H1 (cell line): Measurements from ENCODE around the gene CDC42BPB. TPM values are rescaled to one million over a fixed set of nuclear protein-coding genes. Genes with fewer than 3 reads are reported as not detected.

ENCODE experiments used
- CTCF ChIA-PET: fragments of 300-600 bp; sonication (Branson Sonifier 250); formaldehyde crosslinking; loops from one replicate; lab custom pipeline; 2021; ENCODE audit not compliant: partially characterized antibody; lab: Charles Lee
- POLR2A ChIA-PET: fragments of 300-600 bp; sonication (Branson Sonifier 250); formaldehyde crosslinking; loops from one replicate; lab custom pipeline; 2021; ENCODE audit warnings: inconsistent platforms; ENCODE audit not compliant: partially characterized antibody; lab: Charles Lee
- DNase-seq, 2 experiments: peaks; one replicate each; pipeline versions ENCODE4 v3.0.0 to v3.0.0-alpha.2; 2010 to 2022; ENCODE audit warnings: low spot score in 2 of 2, low read depth in 1 of 2, mixed read lengths in 1 of 2
- FAIRE-seq: peaks from 2 replicates; lab custom pipeline; 2011; peaks lifted over from hg19 to GRCh38; lab: Jason Lieb, UNC
- H2AFZ ChIP-seq: 2 replicates; pipeline ENCODE4 v1.8.1; 2012; ENCODE audit warnings: low read length, inconsistent platforms
- H2AK5ac ChIP-seq: 2 replicates; pipeline ENCODE4 v1.6.1; 2013; ENCODE audit warnings: low read depth, low read length
- H2BK120ac ChIP-seq: replicated peaks from 2 replicates; pipeline ENCODE3; 2013; ENCODE audit warnings: low read depth, low read length, inconsistent platforms
- H2BK12ac ChIP-seq: 2 replicates; pipeline ENCODE4 v1.6.1; 2013; ENCODE audit warnings: low read depth, low read length
- H2BK15ac ChIP-seq: 2 replicates; pipeline ENCODE4 v1.6.1; 2013; ENCODE audit warnings: low read length
- H2BK20ac ChIP-seq: 2 replicates; pipeline ENCODE4 v1.6.1; 2013; ENCODE audit warnings: low read length
- H2BK5ac ChIP-seq: 2 replicates; pipeline ENCODE4 v1.6.1; 2013; ENCODE audit warnings: low read depth, low read length
- H3K14ac ChIP-seq: 2 replicates; pipeline ENCODE4 v1.6.1; 2013; ENCODE audit warnings: inconsistent platforms; ENCODE audit not compliant: insufficient read length
- H3K18ac ChIP-seq: 2 replicates; pipeline ENCODE4 v1.6.1; 2013; ENCODE audit warnings: low read length; ENCODE audit errors: extremely low read depth
- H3K23ac ChIP-seq: 2 replicates; pipeline ENCODE4 v1.6.1; 2013; ENCODE audit warnings: inconsistent platforms; ENCODE audit not compliant: insufficient read length
- H3K23me2 ChIP-seq: 2 replicates; pipeline ENCODE4 v1.6.1; 2013; ENCODE audit warnings: low read depth, low read length
- H3K27ac ChIP-seq: 2 replicates; pipeline ENCODE4 v1.6.1; 2011; ENCODE audit warnings: low read depth, low read length, inconsistent platforms
- H3K27me3 ChIP-seq, 4 experiments: replicated peaks in 1 of 4; 1 replicate in 1 of 4; 2 replicates in 3 of 4; pipeline versions ENCODE4 v1.6.1 to v1.8.1; 2011 to 2013; ENCODE audit warnings: low read length in 3 of 4, mild to moderate bottlenecking in 3 of 4, inconsistent platforms in 2 of 4, mixed read lengths in 2 of 4, moderate library complexity in 1 of 4; ENCODE audit not compliant: control insufficient read depth in 3 of 4, insufficient read depth in 3 of 4; ENCODE audit errors: extremely low read depth in 1 of 4
- H3K36me3 ChIP-seq, 4 experiments: 2 replicates each; pipeline versions ENCODE4 v1.6.1 to v1.8.1; 2011 to 2013; ENCODE audit warnings: mild to moderate bottlenecking in 4 of 4, low read length in 3 of 4, moderate library complexity in 2 of 4, control low read depth in 1 of 4, inconsistent platforms in 1 of 4; ENCODE audit not compliant: insufficient read depth in 4 of 4, control insufficient read depth in 2 of 4
- H3K4ac ChIP-seq: replicated peaks from 2 replicates; pipeline ENCODE3; 2013; ENCODE audit warnings: low read length, low read depth, mixed read lengths, inconsistent platforms; ENCODE audit not compliant: insufficient read length
- H3K4me1 ChIP-seq, 4 experiments: replicated peaks in 1 of 4; 1 replicate in 1 of 4; 2 replicates in 3 of 4; pipeline versions ENCODE4 v1.6.1 to v1.8.1; 2011 to 2013; ENCODE audit warnings: low read length in 3 of 4, inconsistent platforms in 2 of 4, mixed read lengths in 1 of 4; ENCODE audit not compliant: insufficient read depth in 4 of 4, control insufficient read depth in 3 of 4
- H3K4me2 ChIP-seq, 2 experiments: 2 replicates each; pipeline versions ENCODE4 v1.6.1 to v1.8.1; 2011 to 2013; ENCODE audit warnings: low read depth in 2 of 2, low read length in 2 of 2, control low read depth in 1 of 2, inconsistent platforms in 1 of 2, mild to moderate bottlenecking in 1 of 2; ENCODE audit not compliant: insufficient read depth in 1 of 2
- H3K4me3 ChIP-seq, 4 experiments: fragments of 200-600, 300-600 bp in 1 of 4; sonication (generic), shearing (Covaris generic), sonication (Bioruptor Twin) in 1 of 4; 2 replicates each; pipeline versions ENCODE4 v1.5.1 to v1.8.1; 2011 to 2016; ENCODE audit warnings: low read length in 4 of 4, low read depth in 3 of 4, control low read depth in 2 of 4, inconsistent platforms in 2 of 4, mild to moderate bottlenecking in 2 of 4, mixed read lengths in 1 of 4, moderate library complexity in 1 of 4; ENCODE audit not compliant: insufficient read depth in 2 of 4; ENCODE audit errors: extremely low read depth in 1 of 4
- H3K56ac ChIP-seq: replicated peaks from 2 replicates; pipeline ENCODE3; 2013; ENCODE audit warnings: low read depth, mild to moderate bottlenecking, mixed read lengths, low read length, inconsistent platforms; ENCODE audit not compliant: insufficient read length
- H3K79me1 ChIP-seq: 2 replicates; pipeline ENCODE4 v1.6.1; 2013; ENCODE audit warnings: low read depth, low read length, control low read depth
- H3K79me2 ChIP-seq, 2 experiments: 2 replicates each; pipeline versions ENCODE4 v1.6.1 to v1.8.1; 2012 to 2013; ENCODE audit warnings: low read length in 2 of 2, mild to moderate bottlenecking in 2 of 2, inconsistent platforms in 1 of 2; ENCODE audit not compliant: insufficient read depth in 2 of 2, control insufficient read depth in 1 of 2
- H3K9ac ChIP-seq, 4 experiments: replicated peaks in 1 of 4; 1 replicate in 1 of 4; 2 replicates in 3 of 4; pipeline versions ENCODE4 v1.6.1 to v1.8.1; 2011 to 2013; ENCODE audit warnings: low read depth in 3 of 4, low read length in 3 of 4, control low read depth in 2 of 4, mild to moderate bottlenecking in 2 of 4, moderate library complexity in 2 of 4, inconsistent platforms in 1 of 4; ENCODE audit errors: extremely low read depth in 1 of 4
- H3K9me3 ChIP-seq, 2 experiments: 2 replicates each; pipeline versions ENCODE4 v1.6.1 to v1.8.1; 2012 to 2013; ENCODE audit warnings: mild to moderate bottlenecking in 2 of 2, moderate library complexity in 2 of 2, control low read depth in 1 of 2, inconsistent platforms in 1 of 2, low read depth in 1 of 2, low read length in 1 of 2, mixed read lengths in 1 of 2; ENCODE audit not compliant: insufficient read depth in 2 of 2
- H4K20me1 ChIP-seq, 2 experiments: replicated peaks in 1 of 2; 2 replicates each; pipeline versions ENCODE3 to v1.8.1; 2011 to 2013; ENCODE audit warnings: inconsistent platforms in 2 of 2, low read length in 2 of 2, mild to moderate bottlenecking in 1 of 2; ENCODE audit not compliant: insufficient read depth in 2 of 2, control insufficient read depth in 1 of 2
- H4K5ac ChIP-seq: 2 replicates; pipeline ENCODE4 v1.6.1; 2013; ENCODE audit warnings: low read length, low read depth, mixed read lengths, inconsistent platforms; ENCODE audit not compliant: insufficient read length
- H4K8ac ChIP-seq: 2 replicates; pipeline ENCODE4 v1.8.0; 2013; ENCODE audit warnings: mild to moderate bottlenecking, moderate library complexity, low read length, inconsistent platforms; ENCODE audit not compliant: insufficient read depth; ENCODE audit errors: extremely low read depth
- H4K91ac ChIP-seq: replicated peaks from 2 replicates; pipeline ENCODE3; 2013; ENCODE audit warnings: low read length, mixed read lengths, inconsistent platforms; ENCODE audit not compliant: insufficient read length
- CBX8 ChIP-seq: fragments of 300-800, 300-1000 bp; sonication (generic); IDR thresholded peaks from 2 replicates; pipeline ENCODE4 v1.7.1; 2016; ENCODE audit warnings: low read depth, low read length, borderline replicate concordance
- JUN ChIP-seq: IDR thresholded peaks from 2 replicates; pipeline ENCODE4 v1.6.1; 2011; ENCODE audit warnings: low read depth, mild to moderate bottlenecking, improper control_type of control experiment, low read length
- WGBS, 2 experiments: shearing (Covaris generic) in 1 of 2; methylation state at CpG; one replicate each; pipeline versions ENCODE4 v1.1.6 to v1.1.7; 2013 to 2015; ENCODE audit warnings: low lambda C conversion rate in 2 of 2, mixed read lengths in 2 of 2, inconsistent platforms in 1 of 2, low coverage in 1 of 2, missing lambda C conversion rate in 1 of 2; ENCODE audit not compliant: insufficient replicate concordance in 2 of 2, insufficient coverage in 1 of 2, insufficient read length in 1 of 2; ENCODE audit errors: extremely low coverage in 1 of 2, missing lambda C conversion rate in 1 of 2; 5-methylcytosine and 5-hydroxymethylcytosine counted together
- polyA plus RNA-seq, 7 experiments: library from polyadenylated mRNA; depleted of rRNA in 3 of 7; stranded (reverse) in 5 of 7; unstranded in 2 of 7; fragments of >200 nt in 5 of 7; fragments of 200-250 nt in 2 of 7; gene quantifications; 1 replicate in 5 of 7; 2 replicates in 1 of 7; 4 replicates in 1 of 7; pipeline versions ENCODE4 v1.2.1 to v1.2.3, GENCODE V29; 2011 to 2013; ENCODE audit warnings: missing spikeins in 2 of 7, mixed read lengths in 2 of 7
- total RNA-seq: library from RNA; stranded (reverse); fragmentation: NEBNext Ultra II Directional; extraction: Animal tissue kit (Norgen Biotek cat#: 25700); gene quantifications from 2 replicates; pipeline ENCODE4 v1.2.1, GENCODE V29; 2021

The CDC42BPB gene
- total and polyA plus RNA-seq, 2 of the 8 experiments (the other 6 are each of a cell fraction or from before 2014, with no cell fraction given), result 51.2 to 88.2 TPM

GRCh38 chr14:102951034-102951433 is 106.3 kb downstream of the CDC42BPB start:
- Histone ChIP-seq H2BK15ac (no peak overlapping the region), H2BK5ac (no peak overlapping the region), H4K91ac (no peak overlapping the region), H3K14ac (no peak overlapping the region), H2BK120ac (no peak overlapping the region), H2BK20ac (no peak overlapping the region), H3K18ac (no peak overlapping the region), H3K4me1 (no peaks in the 10 kb centered on the region), H3K79me1 (no peaks in the 10 kb centered on the region), H2AK5ac (no peak overlapping the region), H3K56ac (no peak overlapping the region), H3K9ac (no peak overlapping the region), H2BK12ac (no peak overlapping the region), H3K23ac (no peak overlapping the region), H2AFZ (no peak overlapping the region), H3K27ac (no peak overlapping the region), H3K9me3 (no peaks in the 10 kb centered on the region), H4K5ac (no peak overlapping the region), H3K27me3 (no peaks in the 10 kb centered on the region), H3K23me2 (no peaks in the 10 kb centered on the region), H3K4me2 (no peak overlapping the region), H4K20me1 (peaks cover 7 to 13% of the 10 kb centered on the region in 2 experiments), H3K4ac (no peak overlapping the region), H3K79me2 (no peaks in the 10 kb centered on the region), H3K4me3 (no peak overlapping the region), H4K8ac (no peak overlapping the region), H3K36me3 (peaks cover 10 to 56% (median 47%) of the 10 kb centered on the region in 4 experiments)
- FAIRE-seq, result no peak
- DNase-seq, result no peak
- ChIA-PET POLR2A (no interaction called here), CTCF (no interaction called here)
- no peak for TF ChIP-seq CBX8
- TF ChIP-seq JUN, result no peak
- WGBS, 2 experiments, result 95% methylated on average over 10 of the region's 10 CpGs; no CpG with 5 or more reads in 1 of the 2 experiments
